Skin epidermis (tissue), 12 donors: ENCODE results near the gene SNX9.
A peak's percentile ranks its signal among the peaks of the same experiment; 100 is the strongest.
"Not testable (repeated sequence)": the region's sequence is repeated elsewhere in the genome, so short reads cannot be mapped to it uniquely, and the experiment has no call there.

ENCODE experiments used
- H3K27ac ChIP-seq, 21 experiments: fragments of 200-600 bp; sonication (generic) in 11 of 21; one replicate each; pipeline ENCODE4 v1.5.0; 2020; ENCODE audit warnings: mild to moderate bottlenecking in 3 of 21, inconsistent platforms in 2 of 21, moderate library complexity in 2 of 21
- H3K4me3 ChIP-seq, 7 experiments: fragments of 200-600 bp; sonication (generic) in 2 of 7; one replicate each; pipeline ENCODE4 v1.5.0; 2020; ENCODE audit warnings: inconsistent platforms in 2 of 7, mild to moderate bottlenecking in 2 of 7, moderate library complexity in 1 of 7

The SNX9 gene

GRCh38 chr6:157850030-157850429 lies 27.0 kb downstream of the SNX9 start:
- Histone ChIP-seq H3K4me3 (no peak overlapping the region), H3K27ac (peak overlapping the region in 1 of 21 experiments; percentile 44)

- Histone ChIP-seq H3K4me3 (no peak overlapping the region), H3K27ac (no peak overlapping the region)
Measured at GRCh38 chr6:157853018-157853805, 30.2 kb downstream of the SNX9 start.

GRCh38 chr6:157853902-157854502 lies 31.0 kb downstream of the SNX9 start:
- no peak overlapping the region for H3K27ac ChIP-seq

GRCh38 chr6:157855325-157855724 lies 32.3 kb downstream of the SNX9 start:
- H3K27ac ChIP-seq = no peak overlapping the region

More at GRCh38 chr6:157853902-157854502, 31.0 kb downstream of the SNX9 start:
- H3K4me3 ChIP-seq = no peak overlapping the region

GRCh38 chr6:157855804-157856203 lies 32.8 kb downstream of the SNX9 start:
- not testable (repeated sequence) for H3K27ac ChIP-seq

More at GRCh38 chr6:157855325-157855724, 32.3 kb downstream of the SNX9 start:
- no peak overlapping the region for H3K4me3 ChIP-seq

GRCh38 chr6:157858664-157859063 lies 35.6 kb downstream of the SNX9 start:
- not testable (repeated sequence) for H3K4me3 ChIP-seq, H3K27ac ChIP-seq

More at GRCh38 chr6:157855804-157856203, 32.8 kb downstream of the SNX9 start:
- H3K4me3 ChIP-seq = not testable (repeated sequence)

- Histone ChIP-seq H3K4me3 (no peak overlapping the region), H3K27ac (no peak overlapping the region)
Measured at GRCh38 chr6:157859775-157860504, 36.9 kb downstream of the SNX9 start.

- Histone ChIP-seq H3K27ac (no peak overlapping the region), H3K4me3 (no peak overlapping the region)
Measured at GRCh38 chr6:157860505-157860991, 37.5 kb downstream of the SNX9 start.

GRCh38 chr6:157861184-157861583 lies 38.1 kb downstream of the SNX9 start:
- Histone ChIP-seq H3K4me3 (no peak overlapping the region), H3K27ac (no peak overlapping the region)

GRCh38 chr6:157861814-157862213 lies 38.8 kb downstream of the SNX9 start:
- H3K4me3 ChIP-seq = no peak overlapping the region
- H3K27ac ChIP-seq = no peak overlapping the region

- H3K27ac ChIP-seq = no peak overlapping the region
Measured at GRCh38 chr6:157862706-157863105, 39.7 kb downstream of the SNX9 start.

GRCh38 chr6:157864185-157864761 lies 41.2 kb downstream of the SNX9 start:
- Histone ChIP-seq H3K27ac (no peak overlapping the region), H3K4me3 (no peak overlapping the region)

More at GRCh38 chr6:157862706-157863105, 39.7 kb downstream of the SNX9 start:
- no peak overlapping the region for H3K4me3 ChIP-seq

- H3K27ac ChIP-seq = no peak overlapping the region
- H3K4me3 ChIP-seq = no peak overlapping the region
Measured at GRCh38 chr6:157865249-157865648, 42.2 kb downstream of the SNX9 start.

GRCh38 chr6:157867155-157867559 lies 44.1 kb downstream of the SNX9 start:
- H3K27ac ChIP-seq = peak overlapping the region in 3 of 21 experiments; percentile 14 to 24 (median 22)
- no peak overlapping the region for H3K4me3 ChIP-seq

GRCh38 chr6:157867981-157868380 lies 44.9 kb downstream of the SNX9 start:
- Histone ChIP-seq H3K27ac (peak overlapping the region in 1 of 21 experiments; percentile 24), H3K4me3 (no peak overlapping the region)

GRCh38 chr6:157868835-157869234 lies 45.8 kb downstream of the SNX9 start:
- Histone ChIP-seq H3K27ac (no peak overlapping the region), H3K4me3 (no peak overlapping the region)

- H3K27ac ChIP-seq = no peak overlapping the region
- no peak overlapping the region for H3K4me3 ChIP-seq
Measured at GRCh38 chr6:157869673-157870302, 46.7 kb downstream of the SNX9 start.

GRCh38 chr6:157873735-157874344 lies 50.8 kb downstream of the SNX9 start:
- Histone ChIP-seq H3K27ac (peak overlapping the region in 1 of 21 experiments; percentile 2), H3K4me3 (no peak overlapping the region)

- H3K4me3 ChIP-seq = no peak overlapping the region
- no peak overlapping the region for H3K27ac ChIP-seq
Measured at GRCh38 chr6:157877149-157877548, 54.1 kb downstream of the SNX9 start.
